ENCODE data around the gene COG5. TPM values are rescaled to one million over a fixed set of nuclear protein-coding genes. Genes with fewer than 3 reads are reported as not detected.

COG5 gene
- total and polyA plus RNA-seq, 9 of the 15 experiments (the other 6 are each of a cell fraction or from before 2014, with no cell fraction given): 15.3 to 75.1 (median 56.4) TPM

GRCh38 chr7:107173191-107173590, 390.5 kb downstream of the COG5 start:
- FAIRE-seq: no peak
- no TSS peak for BruUV-seq (replicated peaks)
- Histone ChIP-seq H3K4me1 (replicated peaks in 1 of 2; ENCODE audit: control insufficient read depth in 2 of 2, insufficient read depth in 2 of 2, low read length in 2 of 2) (peaks cover 0 to 16% of the 10 kb centered on the region in 2 experiments; a peak in 4 of 5 replicates), H3K4me2 (ENCODE audit: insufficient read depth, low read length) (no peak overlapping the region; the same call in 1 of the 2 replicates), H3K4me3 (no peak overlapping the region), H3K9ac (ENCODE audit: insufficient read depth in 1 of 2, low read depth in 2 of 2, low read length in 2 of 2) (peak overlapping the region in 1 of 2 experiments; percentile 11; a peak in 1 of 4 replicates), H3K9me1 (ENCODE audit: control insufficient read depth, insufficient read depth, low read length) (no peaks in the 10 kb centered on the region), H3K27me3 (ENCODE audit: control insufficient read depth in 2 of 2, insufficient read depth in 2 of 2, low read length in 2 of 2) (no peaks in the 10 kb centered on the region), H3K9me3 (replicated peaks; ENCODE audit: control insufficient read depth, insufficient read depth, low read depth, low read length) (no peaks in the 10 kb centered on the region), H3K79me2 (ENCODE audit: control insufficient read depth, insufficient read depth, low read length) (peaks cover 66% of the 10 kb centered on the region), H3K36me3 (ENCODE audit: control insufficient read depth, insufficient read depth, low read length) (peaks cover 3% of the 10 kb centered on the region; the same call in 1 of the 3 replicates), H4K20me1 (replicated peaks; ENCODE audit: control insufficient read depth, insufficient read depth, low read length) (no peaks in the 10 kb centered on the region; the same call in none of the 2 replicates), H2AFZ (ENCODE audit: low read depth, low read length) (no peak overlapping the region), H3K27ac (ENCODE audit: extremely low read depth, low read depth, low read length) (peak overlapping the region; percentile 7; the same call in 1 of the 3 replicates)
- WGBS (ENCODE audit: insufficient coverage, low coverage, missing lambda C conversion rate): 69% methylated on average over 2 of the region's 2 CpGs
- in situ Hi-C loops (cut with MboI) (no loop called here), intact Hi-C loops (cut with micrococcal nuclease) (no loop called here)
- TF ChIP-seq FOXM1 (IDR thresholded peaks at IDR 0.05; ENCODE audit: low read depth): no peak
- TF ChIP-seq FOXM1 (CRISPR knock-in tag; IDR thresholded peaks at IDR 0.05; ENCODE audit: low read depth): 0 out of 2 replicates have a peak, but pooled peaks have one; percentile 39
- 0 out of 2 replicates have a peak, but pooled peaks have one; percentile 70 for TF ChIP-seq NR1H2 (CRISPR knock-in tag; IDR thresholded peaks at IDR 0.05)
- TF ChIP-seq ELF2 (CRISPR knock-in tag; IDR thresholded peaks at IDR 0.05): 0 out of 2 replicates have a peak, but pooled peaks have one; percentile 20
- no peak for TF ChIP-seq NFIC (IDR thresholded peaks at IDR 0.05)
- 0 out of 2 replicates have a peak, but pooled peaks have one; percentile 39 for TF ChIP-seq ATF6 (CRISPR knock-in tag; IDR thresholded peaks at IDR 0.05)
- no peak for ATAC-seq
- ChIA-PET CTCF (ENCODE audit: low intra/inter-chr PET ratio) (no interaction called here), POLR2A (interaction anchor here (1.2 to 1.4 kb wide), 4 partner anchors 9 to 166 kb away, joined by 3 to 5 read pairs (median 4); no protein-coding TSS in a partner anchor)
- no peak for DNase-seq (ENCODE audit: extremely low read depth in 1 of 4, low spot score in 3 of 4)
